HEK293 (cell line): ENCODE data around the gene SCOC.

Source experiments
- CTCF ChIA-PET: fragments of 350-600 bp; formaldehyde crosslinking; extraction: SDS; loops from one replicate; lab custom pipeline; 2021; ENCODE audit warnings: antibody characterized with exemption; lab: Yijun Ruan, JAX
- POLR2A ChIA-PET: fragments of 300-600 bp; formaldehyde crosslinking; extraction: SDS; loops from one replicate; lab custom pipeline; 2020; ENCODE audit warnings: antibody characterized with exemption, inconsistent platforms; lab: Yijun Ruan, JAX
- H3K27ac ChIP-seq: fragments of 200-500 bp; sonication (Bioruptor generic); 2 replicates; pipeline ENCODE4 v1.5.1; 2014; ENCODE audit warnings: low read depth, low read length, control low read depth, inconsistent platforms; ENCODE audit errors: extremely low read depth
- H3K36me3 ChIP-seq, 2 experiments: fragments of 200-500 bp in 1 of 2; sonication (Bioruptor generic) in 1 of 2; 1 replicate in 1 of 2; 2 replicates in 1 of 2; pipeline ENCODE4 v1.5.1; 2014 to 2017; ENCODE audit warnings: inconsistent platforms in 2 of 2, low read length in 2 of 2; ENCODE audit not compliant: control insufficient read depth in 2 of 2, insufficient read depth in 1 of 2
- H3K4me1 ChIP-seq: fragments of 200-500 bp; sonication (Bioruptor generic); 2 replicates; pipeline ENCODE4 v1.5.1; 2014; ENCODE audit warnings: mild to moderate bottlenecking, low read length, inconsistent platforms; ENCODE audit not compliant: control insufficient read depth, insufficient read depth
- H3K4me3 ChIP-seq: 2 replicates; pipeline ENCODE4 v1.5.1; 2011; ENCODE audit warnings: low read depth, mild to moderate bottlenecking, control low read depth, low read length, moderate library complexity
- H3K9me3 ChIP-seq: fragments of 200-500 bp; sonication (Bioruptor generic); 2 replicates; pipeline ENCODE4 v1.5.1; 2014; ENCODE audit warnings: low read depth, low read length, inconsistent platforms; ENCODE audit not compliant: control insufficient read depth, insufficient read depth
- ATF2 ChIP-seq: fragments of 450-650 bp; formaldehyde crosslinking; IDR thresholded peaks from 2 replicates; pipeline ENCODE4 v1.5.1; 2016; ENCODE audit warnings: missing biosample characterization, missing genetic modification characterization, low read depth
- HIC1 ChIP-seq: fragments of 450-650 bp; formaldehyde crosslinking; IDR thresholded peaks from 2 replicates; pipeline ENCODE4 v1.5.1; 2016; ENCODE audit warnings: missing biosample characterization, missing genetic modification characterization
- OSR2 ChIP-seq: fragments of 450-650 bp; formaldehyde crosslinking; IDR thresholded peaks from 2 replicates; pipeline ENCODE4 v1.5.1; 2016; ENCODE audit warnings: missing biosample characterization, missing genetic modification characterization
- ZFP3 ChIP-seq: fragments of 450-650 bp; formaldehyde crosslinking; IDR thresholded peaks from 2 replicates; pipeline ENCODE4 v1.5.1; 2016; ENCODE audit warnings: low read depth, missing biosample characterization, missing genetic modification characterization
- ZFP41 ChIP-seq: fragments of 450-650 bp; formaldehyde crosslinking; IDR thresholded peaks from 2 replicates; pipeline ENCODE4 v1.5.1; 2016; ENCODE audit warnings: missing biosample characterization, missing genetic modification characterization, borderline replicate concordance
- ZFP69B ChIP-seq: fragments of 450-650 bp; formaldehyde crosslinking; IDR thresholded peaks from 2 replicates; pipeline ENCODE4 v1.5.1; 2016; ENCODE audit warnings: missing biosample characterization, missing genetic modification characterization
- ZNF112 ChIP-seq: fragments of 450-650 bp; formaldehyde crosslinking; IDR thresholded peaks from 2 replicates; pipeline ENCODE4 v1.5.0; 2017; ENCODE audit warnings: missing biosample characterization, missing genetic modification characterization
- ZNF132 ChIP-seq: fragments of 450-650 bp; formaldehyde crosslinking; IDR thresholded peaks from 2 replicates; pipeline ENCODE4 v1.5.1; 2017; ENCODE audit warnings: missing biosample characterization, missing genetic modification characterization, borderline replicate concordance
- ZNF138 ChIP-seq: fragments of 450-650 bp; formaldehyde crosslinking; IDR thresholded peaks from 2 replicates; pipeline ENCODE4 v1.5.1; 2016; ENCODE audit warnings: missing biosample characterization, missing genetic modification characterization, borderline replicate concordance
- ZNF140 ChIP-seq: fragments of 450-650 bp; formaldehyde crosslinking; IDR thresholded peaks from 2 replicates; pipeline ENCODE4 v1.5.1; 2016; ENCODE audit warnings: missing biosample characterization, missing genetic modification characterization
- ZNF18 ChIP-seq: fragments of 450-650 bp; formaldehyde crosslinking; IDR thresholded peaks from 2 replicates; pipeline ENCODE4 v1.5.1; 2016; ENCODE audit warnings: missing biosample characterization, missing genetic modification characterization
- ZNF184 ChIP-seq: fragments of 450-650 bp; IDR thresholded peaks from 2 replicates; pipeline ENCODE4 v1.5.1; 2018; ENCODE audit warnings: missing biosample characterization, mild to moderate bottlenecking, missing genetic modification characterization
- ZNF280C ChIP-seq: fragments of 450-650 bp; formaldehyde crosslinking; IDR thresholded peaks from 2 replicates; pipeline ENCODE4 v1.5.1; 2016; ENCODE audit warnings: missing biosample characterization, missing genetic modification characterization
- ZNF354C ChIP-seq: fragments of 450-650 bp; formaldehyde crosslinking; IDR thresholded peaks from 2 replicates; pipeline ENCODE4 v1.5.1; 2016; ENCODE audit warnings: missing biosample characterization, missing genetic modification characterization, low read depth, borderline replicate concordance
- ZNF391 ChIP-seq: fragments of 450-650 bp; formaldehyde crosslinking; IDR thresholded peaks from 2 replicates; pipeline ENCODE4 v1.5.1; 2016; ENCODE audit warnings: low read depth, missing biosample characterization, missing genetic modification characterization, borderline replicate concordance
- ZNF473 ChIP-seq: fragments of 450-650 bp; formaldehyde crosslinking; IDR thresholded peaks from 2 replicates; pipeline ENCODE4 v1.5.1; 2017; ENCODE audit warnings: missing biosample characterization, missing genetic modification characterization
- ZNF548 ChIP-seq: fragments of 450-650 bp; formaldehyde crosslinking; IDR thresholded peaks from 2 replicates; pipeline ENCODE4 v1.5.1; 2016; ENCODE audit warnings: missing biosample characterization, missing genetic modification characterization
- ZNF692 ChIP-seq: fragments of 450-650 bp; formaldehyde crosslinking; IDR thresholded peaks from 2 replicates; pipeline ENCODE4 v1.5.1; 2016; ENCODE audit warnings: missing biosample characterization, missing genetic modification characterization
- ZNF777 ChIP-seq: fragments of 450-650 bp; formaldehyde crosslinking; IDR thresholded peaks from 2 replicates; pipeline ENCODE4 v1.5.1; 2017; ENCODE audit warnings: missing biosample characterization, missing genetic modification characterization, borderline replicate concordance
- ZXDB ChIP-seq: fragments of 450-650 bp; formaldehyde crosslinking; IDR thresholded peaks from 2 replicates; pipeline ENCODE4 v1.5.1; 2016; ENCODE audit warnings: missing biosample characterization, missing genetic modification characterization
- TF ChIP-seq, protein P1 (sequence below): fragments of 450-650 bp; formaldehyde crosslinking; IDR thresholded peaks from 2 replicates; pipeline ENCODE4 v1.5.1; 2016; ENCODE audit warnings: missing biosample characterization, missing genetic modification characterization
- TF ChIP-seq, protein P2 (sequence below): fragments of 450-650 bp; formaldehyde crosslinking; optimal IDR thresholded peaks from 2 replicates; pipeline ENCODE3; 2016; ENCODE audit warnings: missing biosample characterization, mild to moderate bottlenecking, missing genetic modification characterization

SCOC gene

GRCh38 chr4:140344101-140344500 lies 29.3 kb upstream of the SCOC start:
- H3K4me1 ChIP-seq = no peaks in the 10 kb centered on the region
- no peaks in the 10 kb centered on the region for H3K36me3 ChIP-seq
- ChIA-PET CTCF (interaction anchor here (0.5 to 1.7 kb wide), 2 partner anchors 332 to 725 kb away, joined by 3 to 6 read pairs; no protein-coding TSS in a partner anchor), POLR2A (no interaction called here)
- no peak overlapping the region for H3K27ac ChIP-seq
- TF ChIP-seq ATF2 (tag by site-specific recombination) = no peak
- no peak for TF ChIP-seq ZNF112 (tag by site-specific recombination)
- no peak for TF ChIP-seq ZFP69B
- no peak for TF ChIP-seq ZNF473 (tag by site-specific recombination)
- TF ChIP-seq ZNF548 (tag by site-specific recombination) = no peak
- TF ChIP-seq, protein P1, sequence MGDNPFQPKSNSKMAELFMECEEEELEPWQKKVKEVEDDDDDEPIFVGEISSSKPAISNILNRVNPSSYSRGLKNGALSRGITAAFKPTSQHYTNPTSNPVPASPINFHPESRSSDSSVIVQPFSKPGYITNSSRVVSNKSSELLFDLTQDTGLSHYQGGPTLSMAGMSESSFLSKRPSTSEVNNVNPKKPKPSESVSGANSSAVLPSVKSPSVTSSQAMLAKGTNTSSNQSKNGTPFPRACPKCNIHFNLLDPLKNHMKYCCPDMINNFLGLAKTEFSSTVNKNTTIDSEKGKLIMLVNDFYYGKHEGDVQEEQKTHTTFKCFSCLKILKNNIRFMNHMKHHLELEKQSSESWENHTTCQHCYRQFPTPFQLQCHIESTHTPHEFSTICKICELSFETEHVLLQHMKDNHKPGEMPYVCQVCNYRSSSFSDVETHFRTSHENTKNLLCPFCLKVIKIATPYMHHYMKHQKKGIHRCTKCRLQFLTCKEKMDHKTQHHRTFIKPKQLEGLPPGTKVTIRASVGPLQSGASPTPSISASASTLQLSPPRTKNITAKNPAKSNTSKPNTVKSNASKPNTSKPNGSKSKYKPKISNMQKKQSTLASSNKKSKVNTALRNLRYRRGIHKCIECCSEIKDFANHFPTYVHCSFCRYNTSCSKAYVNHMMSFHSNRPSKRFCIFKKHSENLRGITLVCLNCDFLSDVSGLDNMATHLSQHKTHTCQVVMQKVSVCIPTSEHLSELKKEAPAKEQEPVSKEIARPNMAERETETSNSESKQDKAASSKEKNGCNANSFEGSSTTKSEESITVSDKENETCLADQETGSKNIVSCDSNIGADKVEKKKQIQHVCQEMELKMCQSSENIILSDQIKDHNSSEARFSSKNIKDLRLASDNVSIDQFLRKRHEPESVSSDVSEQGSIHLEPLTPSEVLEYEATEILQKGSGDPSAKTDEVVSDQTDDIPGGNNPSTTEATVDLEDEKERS (tag by site-specific recombination) = no peak
- TF ChIP-seq ZNF184 (tag by site-specific recombination) = no peak
- no peak for TF ChIP-seq ZNF777
- TF ChIP-seq ZNF18 (tag by site-specific recombination) = no peak
- TF ChIP-seq ZNF391 = no peak
- no peak for TF ChIP-seq ZNF138
- no peak for TF ChIP-seq ZFP41
- TF ChIP-seq ZNF132 (tag by site-specific recombination) = no peak
- H3K4me3 ChIP-seq = no peak overlapping the region
- H3K9me3 ChIP-seq = no peaks in the 10 kb centered on the region

- Histone ChIP-seq H3K4me3 (no peak overlapping the region), H3K36me3 (no peaks in the 10 kb centered on the region), H3K4me1 (no peaks in the 10 kb centered on the region), H3K9me3 (no peaks in the 10 kb centered on the region), H3K27ac (no peak overlapping the region)
- ChIA-PET CTCF (interaction anchor here (1.3 to 1.7 kb wide), 2 partner anchors 15 to 332 kb away, joined by 6 to 7 read pairs; no protein-coding TSS in a partner anchor), POLR2A (no interaction called here)
- TF ChIP-seq ZFP3 (tag by site-specific recombination) (no peak), OSR2 (tag by site-specific recombination) (no peak), HIC1 (tag by site-specific recombination) (no peak), ZNF280C (tag by site-specific recombination) (no peak), ZNF548 (tag by site-specific recombination) (no peak), ZNF692 (tag by site-specific recombination) (no peak), ZNF140 (tag by site-specific recombination) (no peak), ZNF354C (tag by site-specific recombination) (no peak), ZXDB (tag by site-specific recombination) (no peak)
- TF ChIP-seq, protein P2, sequence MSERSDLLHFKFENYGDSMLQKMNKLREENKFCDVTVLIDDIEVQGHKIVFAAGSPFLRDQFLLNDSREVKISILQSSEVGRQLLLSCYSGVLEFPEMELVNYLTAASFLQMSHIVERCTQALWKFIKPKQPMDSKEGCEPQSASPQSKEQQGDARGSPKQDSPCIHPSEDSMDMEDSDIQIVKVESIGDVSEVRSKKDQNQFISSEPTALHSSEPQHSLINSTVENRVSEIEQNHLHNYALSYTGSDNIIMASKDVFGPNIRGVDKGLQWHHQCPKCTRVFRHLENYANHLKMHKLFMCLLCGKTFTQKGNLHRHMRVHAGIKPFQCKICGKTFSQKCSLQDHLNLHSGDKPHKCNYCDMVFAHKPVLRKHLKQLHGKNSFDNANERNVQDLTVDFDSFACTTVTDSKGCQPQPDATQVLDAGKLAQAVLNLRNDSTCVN = no peak
Measured at GRCh38 chr4:140344621-140345020, 28.8 kb upstream of the SCOC start.
